Keratinocyte (primary cell): ENCODE data around the gene CRACR2A. TPM values are rescaled to one million over a fixed set of nuclear protein-coding genes. Genes with fewer than 3 reads are reported as not detected.
A peak's percentile ranks its signal among the peaks of the same experiment; 100 is the strongest.

ENCODE experiments used
- DNase-seq: peaks from one replicate; pipeline ENCODE4 v3.0.0-alpha.2; 2011; ENCODE audit warnings: low read depth, missing footprints, low spot score
- FAIRE-seq: peaks from 2 replicates; lab custom pipeline; 2011; peaks lifted over from hg19 to GRCh38; lab: Jason Lieb, UNC
- H2AFZ ChIP-seq: 2 replicates; pipeline ENCODE4 v1.6.0; 2012; ENCODE audit warnings: low read length, control low read depth, inconsistent platforms; ENCODE audit not compliant: control insufficient read depth
- H3K27ac ChIP-seq: 2 replicates; pipeline ENCODE4 v1.5.1; 2011; ENCODE audit warnings: low read length; ENCODE audit not compliant: control insufficient read depth, insufficient read depth
- H3K27me3 ChIP-seq: 3 replicates; pipeline ENCODE4 v1.6.0; 2011; ENCODE audit warnings: low read length; ENCODE audit not compliant: control insufficient read depth, insufficient read depth; ENCODE audit errors: extremely low read depth
- H3K36me3 ChIP-seq, 2 experiments: 2 replicates in 1 of 2; 3 replicates in 1 of 2; pipeline ENCODE4 v1.5.1; 2011; ENCODE audit warnings: low read length in 2 of 2, mild to moderate bottlenecking in 1 of 2; ENCODE audit not compliant: control insufficient read depth in 2 of 2, insufficient read depth in 2 of 2; ENCODE audit errors: extremely low read depth in 1 of 2
- H3K4me1 ChIP-seq: 3 replicates; pipeline ENCODE4 v1.5.1; 2011; ENCODE audit warnings: low read length; ENCODE audit not compliant: control insufficient read depth, insufficient read depth; ENCODE audit errors: extremely low read depth
- H3K4me2 ChIP-seq: 3 replicates; pipeline ENCODE4 v1.6.0; 2011; ENCODE audit warnings: low read depth, low read length; ENCODE audit not compliant: control insufficient read depth, insufficient read depth; ENCODE audit errors: extremely low read depth
- H3K4me3 ChIP-seq, 3 experiments: fragments of 200-600 bp in 1 of 3; sonication (generic) in 1 of 3; 2 replicates in 2 of 3; 3 replicates in 1 of 3; pipeline ENCODE4 v1.5.1; 2011 to 2016; ENCODE audit warnings: low read length in 3 of 3, mild to moderate bottlenecking in 3 of 3, control low read depth in 2 of 3, inconsistent platforms in 1 of 3, low read depth in 1 of 3, mixed read lengths in 1 of 3, mixed run types in 1 of 3, moderate library complexity in 1 of 3; ENCODE audit not compliant: control insufficient read depth in 2 of 3, insufficient read depth in 2 of 3; ENCODE audit errors: extremely low read depth in 1 of 3
- H3K79me2 ChIP-seq: 2 replicates; pipeline ENCODE4 v1.6.0; 2012; ENCODE audit warnings: low read length; ENCODE audit not compliant: control insufficient read depth, insufficient read depth
- H3K9ac ChIP-seq: 3 replicates; pipeline ENCODE4 v1.6.0; 2011; ENCODE audit warnings: low read length; ENCODE audit not compliant: control insufficient read depth, insufficient read depth; ENCODE audit errors: extremely low read depth
- H3K9me1 ChIP-seq: 3 replicates; pipeline ENCODE4 v1.6.0; 2011; ENCODE audit warnings: low read length; ENCODE audit not compliant: control insufficient read depth, insufficient read depth; ENCODE audit errors: extremely low read depth
- H3K9me3 ChIP-seq: 2 replicates; pipeline ENCODE4 v1.5.1; 2012; ENCODE audit warnings: low read depth, low read length; ENCODE audit not compliant: control insufficient read depth
- H4K20me1 ChIP-seq: 3 replicates; pipeline ENCODE4 v1.6.0; 2011; ENCODE audit warnings: low read length; ENCODE audit not compliant: control insufficient read depth, insufficient read depth; ENCODE audit errors: extremely low read depth
- CTCF ChIP-seq, 3 experiments: IDR thresholded peaks in 1 of 3; conservative IDR thresholded peaks in 1 of 3; optimal IDR thresholded peaks in 1 of 3; 2 replicates in 2 of 3; 3 replicates in 1 of 3; pipeline versions ENCODE3 to v1.5.1; 2011; ENCODE audit warnings: low read length in 3 of 3, mild to moderate bottlenecking in 3 of 3, moderate library complexity in 2 of 3, control low read depth in 1 of 3, inconsistent platforms in 1 of 3; ENCODE audit not compliant: insufficient read depth in 2 of 3; ENCODE audit errors: extremely low read depth in 1 of 3
- EZH2 ChIP-seq: IDR thresholded peaks from one replicate; pipeline ENCODE4 v1.6.1; 2012; ENCODE audit warnings: inconsistent platforms, mild to moderate bottlenecking, low read length, moderate library complexity
- dilution Hi-C: fragments of 300-500 bp; cut with MboI; formaldehyde crosslinking; loops from one replicate; pipeline ENCODE4 v1.7.0; 2020; ENCODE audit warnings: low sequenced_read_pairs; ENCODE audit not compliant: extremely low pct_ligation_motif_present
- polyA plus RNA-seq, 5 experiments: library from polyadenylated mRNA; depleted of rRNA in 3 of 5; stranded (reverse) in 3 of 5; stranded (forward) in 1 of 5; unstranded in 1 of 5; fragments of >200 nt; gene quantifications; 1 replicate in 1 of 5; 2 replicates in 3 of 5; 3 replicates in 1 of 5; pipeline versions ENCODE4 v1.2.1 to v1.2.3, GENCODE V29; 2011 to 2012; ENCODE audit warnings: missing spikeins in 2 of 5, low read depth in 1 of 5, low replicate concordance in 1 of 5

Gene CRACR2A
- polyA plus RNA-seq, 1 donor (not counting 4 experiments of a cell fraction or from before 2014, with no cell fraction given) = 0.30 TPM

DNA sequence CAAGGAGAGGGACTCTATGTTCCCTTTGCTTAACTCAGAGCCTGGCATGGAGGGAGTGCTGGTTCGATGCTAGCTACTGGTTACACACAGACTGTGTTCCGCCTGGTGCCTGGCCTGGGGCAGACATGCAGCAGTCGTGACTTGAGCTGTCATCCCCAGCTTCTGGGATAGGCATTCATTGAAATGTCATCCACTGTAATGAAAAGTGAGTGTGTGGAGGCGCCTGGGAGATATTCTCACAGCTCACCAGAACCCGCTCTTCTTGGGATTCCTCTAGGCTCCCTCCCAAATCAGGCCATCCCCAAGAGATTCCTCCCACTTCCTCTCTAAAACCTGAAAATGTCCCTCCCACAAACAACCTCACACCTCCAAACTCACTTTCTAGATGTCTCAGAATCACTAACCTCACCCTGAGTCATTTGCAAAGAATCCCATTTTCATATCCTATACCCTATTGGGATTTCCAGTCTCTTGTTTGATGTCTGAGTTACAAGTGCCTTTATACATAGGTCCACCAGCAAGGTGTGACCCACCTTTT, 82.8 kb downstream of the CRACR2A start:
- Histone ChIP-seq H3K27ac (no peak overlapping the region), H2AFZ (no peak overlapping the region), H4K20me1 (no peaks in the 10 kb centered on the region), H3K4me2 (no peak overlapping the region), H3K9ac (no peak overlapping the region), H3K9me3 (no peaks in the 10 kb centered on the region), H3K9me1 (no peaks in the 10 kb centered on the region), H3K36me3 (no peaks in the 10 kb centered on the region), H3K4me1 (peaks cover 14% of the 10 kb centered on the region), H3K4me3 (no peak overlapping the region), H3K79me2 (no peaks in the 10 kb centered on the region), H3K27me3 (no peaks in the 10 kb centered on the region)
- TF ChIP-seq EZH2 (no peak), CTCF (optimal IDR thresholded peaks at IDR 0.05 in 1 of 3, IDR thresholded peaks at IDR 0.05 in 1 of 3, conservative IDR thresholded peaks at IDR 0.05 in 1 of 3; ENCODE audit: extremely low read depth in 1 of 3, insufficient read depth in 2 of 3, low read length in 3 of 3) (no peak)
- FAIRE-seq (peak; percentile 68), DNase-seq (peak; percentile 25)
- dilution Hi-C loops = no loop called here

DNA sequence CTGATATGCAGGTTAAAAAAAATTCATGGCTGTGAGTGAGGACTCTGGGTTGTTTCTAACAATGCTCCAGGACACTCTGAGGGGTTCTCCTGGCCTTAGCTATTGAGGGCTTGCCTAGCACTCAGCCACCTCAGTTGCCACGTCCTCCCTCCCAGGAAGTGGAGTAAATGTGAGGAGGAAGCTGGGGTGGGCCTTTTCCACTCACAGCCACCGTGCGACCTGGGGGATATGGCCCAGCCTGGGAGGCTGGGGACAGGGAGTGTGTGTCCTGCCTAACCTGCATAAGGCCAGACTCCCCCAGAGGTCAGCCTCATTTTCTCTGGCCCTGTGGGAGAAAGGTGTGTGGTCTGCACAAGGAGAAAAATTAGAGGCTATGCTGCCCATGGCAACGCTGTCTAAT, 83.3 kb downstream of the CRACR2A start:
- H3K4me3 ChIP-seq = no peak overlapping the region
- H3K9me1 ChIP-seq = no peaks in the 10 kb centered on the region
- peaks cover 14% of the 10 kb centered on the region for H3K4me1 ChIP-seq
- H3K9ac ChIP-seq = no peak overlapping the region
- H4K20me1 ChIP-seq = no peaks in the 10 kb centered on the region
- no peak overlapping the region for H3K4me2 ChIP-seq
- no peaks in the 10 kb centered on the region for H3K36me3 ChIP-seq
- dilution Hi-C loops = no loop called here
- H3K79me2 ChIP-seq = no peaks in the 10 kb centered on the region
- no peaks in the 10 kb centered on the region for H3K27me3 ChIP-seq
- TF ChIP-seq EZH2 = no peak
- TF ChIP-seq CTCF (optimal IDR thresholded peaks at IDR 0.05 in 1 of 3, IDR thresholded peaks at IDR 0.05 in 1 of 3, conservative IDR thresholded peaks at IDR 0.05 in 1 of 3; ENCODE audit: extremely low read depth in 1 of 3, insufficient read depth in 2 of 3, low read length in 3 of 3) = no peak
- DNase-seq (no peak), FAIRE-seq (no peak)
- no peaks in the 10 kb centered on the region for H3K9me3 ChIP-seq
- no peak overlapping the region for H2AFZ ChIP-seq
- no peak overlapping the region for H3K27ac ChIP-seq
